HL-60 (cell line): Measurements from ENCODE around the gene SARM1.
A peak's percentile ranks its signal among the peaks of the same experiment; 100 is the strongest.

ENCODE experiments used
- DNase-seq, 2 experiments: peaks; one replicate each; pipeline ENCODE4 v3.0.0-alpha.2; 2010 to 2020; ENCODE audit warnings: low read depth in 1 of 2, low spot score in 1 of 2
- H3K27ac ChIP-seq: fragments of 250-450 bp; sonication (Bioruptor Pico); replicated peaks from 2 replicates; pipeline ENCODE4 v1.5.1; 2020; ENCODE audit warnings: mild to moderate bottlenecking, moderate library complexity
- H3K27me3 ChIP-seq: fragments of 250-450 bp; sonication (Bioruptor Pico); 2 replicates; pipeline ENCODE4 v1.5.1; 2021; ENCODE audit warnings: mild to moderate bottlenecking, moderate library complexity; ENCODE audit not compliant: insufficient read depth, poor library complexity, severe bottlenecking
- H3K4me3 ChIP-seq: replicated peaks from 2 replicates; pipeline ENCODE4 v1.5.1; 2011; ENCODE audit warnings: mild to moderate bottlenecking, control low read depth, low read length; ENCODE audit not compliant: insufficient read depth
- CTCF ChIP-seq: IDR thresholded peaks from one replicate; pipeline ENCODE4 v1.5.1; 2011; ENCODE audit warnings: low read length, control low read depth, inconsistent platforms; ENCODE audit not compliant: insufficient read depth
- GABPA ChIP-seq: IDR thresholded peaks from 2 replicates; pipeline ENCODE4 v1.6.1; 2012; ENCODE audit warnings: low read depth
- POLR2AphosphoS5 ChIP-seq: IDR thresholded peaks from 2 replicates; pipeline ENCODE4 v1.6.1; 2012; ENCODE audit warnings: low read depth
- REST ChIP-seq: IDR thresholded peaks from 2 replicates; pipeline ENCODE4 v1.6.1; 2012; ENCODE audit warnings: low read depth; ENCODE audit not compliant: insufficient replicate concordance
- SPI1 ChIP-seq: IDR thresholded peaks from 2 replicates; pipeline ENCODE4 v1.6.1; 2012; ENCODE audit warnings: low read depth, mild to moderate bottlenecking, borderline replicate concordance

The SARM1 gene

GRCh38 chr17:28416703-28417311 is 45.3 kb downstream of the SARM1 start:
- Histone ChIP-seq H3K4me3 (no peak overlapping the region), H3K27ac (no peak overlapping the region), H3K27me3 (peaks cover 2% of the 10 kb centered on the region)
- peak; percentile 23 to 64 for DNase-seq
- TF ChIP-seq POLR2AphosphoS5 (no peak), CTCF (peak; percentile 87), SPI1 (no peak), REST (no peak), GABPA (no peak)

- DNase-seq: no peak
- Histone ChIP-seq H3K27me3 (no peaks in the 10 kb centered on the region), H3K4me3 (no peak overlapping the region), H3K27ac (no peak overlapping the region)
- TF ChIP-seq CTCF (no peak), POLR2AphosphoS5 (no peak), GABPA (no peak)
Observed at GRCh38 chr17:28421787-28422305, 50.4 kb downstream of the SARM1 start.

- Histone ChIP-seq H3K27me3 (no peaks in the 10 kb centered on the region), H3K27ac (no peak overlapping the region), H3K4me3 (no peak overlapping the region)
- TF ChIP-seq POLR2AphosphoS5: no peak
- no peak for DNase-seq
Observed at GRCh38 chr17:28425206-28425605, 53.7 kb downstream of the SARM1 start.

- peak; percentile 4 for TF ChIP-seq CTCF
- TF ChIP-seq REST: no peak
- DNase-seq: no peak
Observed at GRCh38 chr17:28426081-28426519, 54.6 kb downstream of the SARM1 start.

More at GRCh38 chr17:28426081-28426519, 54.6 kb downstream of the SARM1 start:
- Histone ChIP-seq H3K27me3 (no peaks in the 10 kb centered on the region), H3K27ac (no peak overlapping the region), H3K4me3 (no peak overlapping the region)
